ENCODE measurements around the gene MYL2.

The MYL2 gene

DNA sequence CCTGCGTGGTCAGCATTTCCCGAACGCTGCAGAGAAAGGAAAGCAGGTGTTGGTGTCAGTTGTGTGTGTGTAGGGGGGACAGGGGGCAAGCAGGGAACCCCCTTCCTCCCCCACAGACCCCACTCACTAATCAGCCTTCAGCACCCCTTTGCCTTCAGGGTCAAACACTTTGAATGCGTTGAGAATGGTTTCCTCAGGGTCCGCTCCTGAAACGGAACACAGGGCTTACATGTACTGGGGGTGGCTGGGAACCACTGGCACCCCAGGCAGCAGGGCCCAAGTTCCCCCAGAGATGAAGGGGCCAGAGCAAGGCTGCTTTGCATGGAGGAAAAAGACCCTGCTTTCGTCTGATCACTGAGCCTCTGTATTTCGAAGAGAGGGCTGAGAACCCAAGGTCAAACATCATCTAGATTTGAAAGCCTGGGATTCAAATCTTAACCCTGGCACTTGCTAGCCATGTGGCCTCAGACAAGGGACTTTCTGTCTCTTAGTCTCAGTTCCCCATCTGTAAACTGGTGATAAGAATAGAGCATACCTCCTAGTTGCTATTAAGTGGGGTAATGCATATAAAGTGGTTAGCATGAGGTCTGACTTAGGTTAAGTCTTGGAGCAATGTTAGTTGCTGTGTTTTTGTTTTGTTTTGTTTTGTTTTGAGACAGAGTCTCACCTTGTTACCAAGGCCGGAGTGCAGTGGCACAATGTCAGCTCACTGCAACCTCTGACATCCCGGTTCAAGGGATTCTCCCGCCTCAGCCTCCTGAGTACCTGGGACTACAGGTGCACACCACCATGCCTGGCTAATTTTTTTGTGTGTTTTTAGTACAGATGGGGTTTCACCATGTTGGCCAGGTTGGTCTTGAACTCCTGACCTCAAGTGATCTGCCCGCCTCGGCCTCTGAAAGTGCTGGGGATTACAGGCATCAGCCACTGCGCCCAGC lies 7.0 kb downstream of the MYL2 start:
- Histone ChIP-seq H3K27me3 (peaks cover 0 to 16% of the 10 kb centered on the region in 2 donors), H3K36me3 (no peaks in the 10 kb centered on the region), H3K4me3 (no peak overlapping the region), H3K4me1 (no peaks in the 10 kb centered on the region), H3K9me3 (no peaks in the 10 kb centered on the region), H3K27ac (no peak overlapping the region)
- no peak for TF ChIP-seq CTCF (IDR thresholded peaks at IDR 0.05)
- intact Hi-C loops (cut with DNase I; ENCODE audit: low total_unique reads): no loop called here
- no peak for DNase-seq

DNA sequence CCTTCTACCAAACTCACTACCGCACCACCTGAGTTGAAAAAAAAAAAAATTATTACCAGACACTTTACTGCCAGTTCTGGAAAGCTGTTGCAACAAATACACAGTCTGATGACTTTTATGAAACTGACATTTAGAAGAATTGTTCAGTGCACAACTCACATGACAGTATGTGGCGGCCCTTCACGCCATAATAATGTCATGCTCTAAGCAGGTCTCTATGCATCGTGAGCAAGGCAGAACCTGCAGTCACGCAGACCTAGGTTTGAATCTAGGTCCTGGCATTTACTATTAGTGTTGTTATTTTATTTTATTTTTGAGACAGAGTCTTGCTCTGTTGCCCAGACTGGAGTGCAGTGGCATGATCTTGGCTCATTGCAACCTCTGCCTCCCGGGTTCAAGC lies 8.1 kb downstream of the MYL2 start:
- no peak for TF ChIP-seq CTCF (IDR thresholded peaks at IDR 0.05)
- Histone ChIP-seq H3K27ac (no peak overlapping the region), H3K4me3 (no peak overlapping the region), H3K36me3 (no peaks in the 10 kb centered on the region), H3K9me3 (no peaks in the 10 kb centered on the region), H3K4me1 (no peaks in the 10 kb centered on the region), H3K27me3 (peaks cover 0 to 16% of the 10 kb centered on the region in 2 donors)
- intact Hi-C loops (cut with DNase I; ENCODE audit: low total_unique reads): no loop called here
- no peak for DNase-seq

- Histone ChIP-seq H3K27ac (no peak overlapping the region), H3K9me3 (no peaks in the 10 kb centered on the region), H3K4me3 (no peak overlapping the region), H3K4me1 (no peaks in the 10 kb centered on the region), H3K36me3 (no peaks in the 10 kb centered on the region), H3K27me3 (peaks cover 0 to 19% of the 10 kb centered on the region in 2 donors)
- no peak for TF ChIP-seq CTCF (IDR thresholded peaks at IDR 0.05)
- DNase-seq: no peak
- intact Hi-C loops (cut with DNase I; ENCODE audit: low total_unique reads): no loop called here
Measured at GRCh38 chr12:110908377-110909152, 11.8 kb downstream of the MYL2 start.

GRCh38 chr12:110907583-110907982 lies 12.8 kb downstream of the MYL2 start:
- Histone ChIP-seq H3K36me3 (no peaks in the 10 kb centered on the region), H3K27ac (no peak overlapping the region), H3K9me3 (no peaks in the 10 kb centered on the region), H3K27me3 (peaks cover 0 to 23% of the 10 kb centered on the region in 2 donors), H3K4me3 (no peak overlapping the region), H3K4me1 (no peaks in the 10 kb centered on the region)
- TF ChIP-seq CTCF (IDR thresholded peaks at IDR 0.05): no peak
- intact Hi-C loops (cut with DNase I; ENCODE audit: low total_unique reads): no loop called here
- no peak for DNase-seq

- H3K4me1 ChIP-seq: no peaks in the 10 kb centered on the region
- H3K9me3 ChIP-seq: no peaks in the 10 kb centered on the region
- H3K27ac ChIP-seq: no peak overlapping the region
- H3K4me3 ChIP-seq: no peak overlapping the region
- intact Hi-C loops (cut with DNase I; ENCODE audit: low total_unique reads): no loop called here
- no peak for DNase-seq
- H3K27me3 ChIP-seq: peaks cover 0 to 23% of the 10 kb centered on the region in 2 donors
- no peak for TF ChIP-seq CTCF (IDR thresholded peaks at IDR 0.05)
- no peaks in the 10 kb centered on the region for H3K36me3 ChIP-seq
Measured at GRCh38 chr12:110906985-110907384, 13.4 kb downstream of the MYL2 start.

All from tibial artery (tissue), 4 donors.